K562 (cell line): Measurements from ENCODE around the gene SPATA24. TPM values are rescaled to one million over a fixed set of nuclear protein-coding genes. Genes with fewer than 3 reads are reported as not detected.
A peak's percentile ranks its signal among the peaks of the same experiment; 100 is the strongest.

ENCODE experiments used
- ATF1 ChIP-seq, 2 experiments: fragments of 450-650 bp in 1 of 2; IDR thresholded peaks; 2 replicates each; pipeline ENCODE4 v1.6.1; 2016; ENCODE audit warnings: missing compliant biosample characterization in 1 of 2, missing genetic modification characterization in 1 of 2
- BACH1 ChIP-seq: fragments of 200-800 bp; sonication (Bioruptor generic); IDR thresholded peaks from 2 replicates; pipeline ENCODE4 v1.6.1; 2016; ENCODE audit warnings: missing genetic modification characterization, missing compliant biosample characterization
- CREBBP ChIP-seq: IDR thresholded peaks from one replicate; pipeline ENCODE4 v1.6.1; 2012; ENCODE audit warnings: low read depth, mild to moderate bottlenecking, control low read depth, inconsistent platforms, low read length
- GTF2F1 ChIP-seq: IDR thresholded peaks from 2 replicates; pipeline ENCODE4 v1.6.1; 2011; ENCODE audit warnings: low read depth, low read length, improper control_type of control experiment
- IRF2 ChIP-seq: sonication (generic); formaldehyde crosslinking; IDR thresholded peaks from 2 replicates; pipeline ENCODE4 v1.8.1; 2022; ENCODE audit warnings: mild to moderate bottlenecking, missing genetic modification reagents
- KLF16 ChIP-seq: IDR thresholded peaks from 2 replicates; pipeline ENCODE4 v1.6.1; 2016; ENCODE audit warnings: antibody characterized with exemption
- LARP7 ChIP-seq: fragments of 450-650 bp; IDR thresholded peaks from 2 replicates; pipeline ENCODE4 v1.6.1; 2016
- NONO ChIP-seq, 2 experiments: fragments of 200-400 bp in 1 of 2; fragments of 450-650 bp in 1 of 2; formaldehyde crosslinking in 1 of 2; IDR thresholded peaks; 2 replicates each; pipeline ENCODE4 v1.6.1; 2017; ENCODE audit warnings: low read depth in 2 of 2, mild to moderate bottlenecking in 2 of 2, moderate library complexity in 2 of 2, low read length in 1 of 2
- PHF20 ChIP-seq: fragments of 450-650 bp; IDR thresholded peaks from 2 replicates; pipeline ENCODE4 v1.6.1; 2018; ENCODE audit not compliant: partially characterized antibody
- RBM22 ChIP-seq: fragments of 200-400 bp; formaldehyde crosslinking; IDR thresholded peaks from 2 replicates; pipeline ENCODE4 v1.6.1; 2018; ENCODE audit warnings: low read length, low read depth; ENCODE audit not compliant: poor library complexity, severe bottlenecking
- RFX5 ChIP-seq: IDR thresholded peaks from 2 replicates; pipeline ENCODE4 v1.6.1; 2011; ENCODE audit warnings: low read depth, mild to moderate bottlenecking, improper control_type of control experiment, low read length
- TRIM24 ChIP-seq, 2 experiments: fragments of 450-650 bp; IDR thresholded peaks; 2 replicates each; pipeline ENCODE4 v1.6.1; 2016
- XRCC4 ChIP-seq: IDR thresholded peaks from one replicate; pipeline ENCODE4 v1.6.1; 2011; ENCODE audit not compliant: insufficient read depth, insufficient read length; ENCODE audit errors: extremely low read depth
- ZNF12 ChIP-seq: sonication (generic); formaldehyde crosslinking; IDR thresholded peaks from 2 replicates; pipeline ENCODE4 v1.4.0; 2020; ENCODE audit warnings: mild to moderate bottlenecking, missing genetic modification reagents
- ZNF146 ChIP-seq: IDR thresholded peaks from one replicate; pipeline ENCODE4 v1.6.1; 2018; ENCODE audit warnings: missing compliant biosample characterization; ENCODE audit not compliant: unreplicated experiment
- ZNF75A ChIP-seq: fragments of 450-650 bp; formaldehyde crosslinking; IDR thresholded peaks from 2 replicates; pipeline ENCODE4 v1.4.0; 2020; ENCODE audit warnings: mild to moderate bottlenecking
- polyA plus RNA-seq, 8 experiments: library from polyadenylated mRNA; depleted of rRNA in 4 of 8; stranded (reverse) in 5 of 8; unstranded in 3 of 8; fragments of >200 nt; fragmentation: Nextera tagmentation in 2 of 8; fragmentation: Illumina TruSeq in 1 of 8; extraction: Ambion mirVana in 2 of 8; extraction: Trizol in 1 of 8; gene quantifications; 2 replicates each; pipeline versions ENCODE4 v1.2.1 to v1.2.3, GENCODE V29; 2011 to 2014; ENCODE audit warnings: inconsistent platforms in 1 of 8, missing spikeins in 1 of 8
- total RNA-seq, 7 experiments: library from RNA; depleted of rRNA in 6 of 7; stranded (reverse); fragments of >200 nt in 6 of 7; fragmentation: Illumina TruSeq in 2 of 7; extraction: Trizol in 2 of 7; gene quantifications; 2 replicates each; pipeline versions ENCODE4 v1.2.1 to v1.2.3, GENCODE V29; 2011 to 2021; ENCODE audit warnings: low replicate concordance in 1 of 7
- TF ChIP-seq, protein P1 (sequence below), 3 experiments: IDR thresholded peaks in 2 of 3; conservative IDR thresholded peaks in 1 of 3; 2 replicates each; pipeline ENCODE4 v1.5.1; 2011 to 2012; ENCODE audit warnings: low read length in 3 of 3, mild to moderate bottlenecking in 3 of 3, control low read depth in 2 of 3, improper control_type of control experiment in 1 of 3, inconsistent platforms in 1 of 3, low read depth in 1 of 3, mixed read lengths in 1 of 3, moderate library complexity in 1 of 3; ENCODE audit not compliant: insufficient read depth in 2 of 3
- TF ChIP-seq, protein P2 (sequence below): fragments of 250-450 bp; sonication (Bioruptor Pico); IDR thresholded peaks from 2 replicates; pipeline ENCODE4 v1.6.1; 2021; ENCODE audit warnings: mild to moderate bottlenecking
- TF ChIP-seq, protein P3 (sequence below): fragments of 450-650 bp; IDR thresholded peaks from one replicate; pipeline ENCODE4 v1.6.1; 2018; ENCODE audit warnings: mild to moderate bottlenecking, moderate library complexity; ENCODE audit not compliant: partially characterized antibody
- TF ChIP-seq, protein P4 (sequence below): fragments of 450-650 bp; IDR thresholded peaks from 2 replicates; pipeline ENCODE4 v1.6.1; 2016; ENCODE audit warnings: borderline replicate concordance

SPATA24 gene
- total and polyA plus RNA-seq, 9 of the 15 experiments (the other 6 are each of a cell fraction or from before 2014, with no cell fraction given) = 4.1 to 12.6 (median 8.0) TPM

DNA sequence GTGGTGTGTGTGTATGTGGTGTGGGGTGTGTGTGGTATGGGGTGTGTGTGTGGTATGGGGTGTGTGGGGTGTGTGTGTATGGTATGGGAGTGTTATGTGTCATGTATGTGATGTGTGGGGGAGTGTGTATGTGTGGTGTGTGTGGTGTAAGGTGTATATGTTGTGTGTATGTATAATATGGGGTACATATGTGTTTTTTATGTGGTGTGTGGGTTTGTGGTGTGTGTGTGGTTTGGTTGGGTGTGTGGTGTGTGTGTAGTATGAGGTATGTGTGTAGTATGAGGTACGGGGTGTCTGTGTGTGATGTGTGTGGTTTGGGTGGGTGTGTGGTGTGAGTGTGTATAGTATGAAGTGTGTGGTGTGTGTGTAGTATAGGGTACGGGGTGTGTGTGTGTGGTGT lies 47.3 kb upstream of the SPATA24 start (continued):
- TF ChIP-seq ZNF75A (no peak), IRF2 (CRISPR knock-in tag) (no peak), ZNF146 (CRISPR knock-in tag) (no peak), CREBBP (no peak), NONO (IDR thresholded peaks at IDR 0.05; ENCODE audit: low read depth in 2 of 2, low read length in 1 of 2) (no peak), RFX5 (no peak), ATF1 (CRISPR knock-in tag; IDR thresholded peaks at IDR 0.05) (no peak), ATF1 (tag; IDR thresholded peaks at IDR 0.05) (no peak), GTF2F1 (no peak), BACH1 (no peak), RBM22 (no peak), KLF16 (no peak), PHF20 (peak; percentile 23), TRIM24 (IDR thresholded peaks at IDR 0.05) (0 out of 4 replicates have a peak, but pooled peaks of 1 of the 2 experiments have one; percentile 5), ZNF12 (CRISPR knock-in tag) (no peak), LARP7 (no peak), XRCC4 (no peak)
- TF ChIP-seq, protein P1, sequence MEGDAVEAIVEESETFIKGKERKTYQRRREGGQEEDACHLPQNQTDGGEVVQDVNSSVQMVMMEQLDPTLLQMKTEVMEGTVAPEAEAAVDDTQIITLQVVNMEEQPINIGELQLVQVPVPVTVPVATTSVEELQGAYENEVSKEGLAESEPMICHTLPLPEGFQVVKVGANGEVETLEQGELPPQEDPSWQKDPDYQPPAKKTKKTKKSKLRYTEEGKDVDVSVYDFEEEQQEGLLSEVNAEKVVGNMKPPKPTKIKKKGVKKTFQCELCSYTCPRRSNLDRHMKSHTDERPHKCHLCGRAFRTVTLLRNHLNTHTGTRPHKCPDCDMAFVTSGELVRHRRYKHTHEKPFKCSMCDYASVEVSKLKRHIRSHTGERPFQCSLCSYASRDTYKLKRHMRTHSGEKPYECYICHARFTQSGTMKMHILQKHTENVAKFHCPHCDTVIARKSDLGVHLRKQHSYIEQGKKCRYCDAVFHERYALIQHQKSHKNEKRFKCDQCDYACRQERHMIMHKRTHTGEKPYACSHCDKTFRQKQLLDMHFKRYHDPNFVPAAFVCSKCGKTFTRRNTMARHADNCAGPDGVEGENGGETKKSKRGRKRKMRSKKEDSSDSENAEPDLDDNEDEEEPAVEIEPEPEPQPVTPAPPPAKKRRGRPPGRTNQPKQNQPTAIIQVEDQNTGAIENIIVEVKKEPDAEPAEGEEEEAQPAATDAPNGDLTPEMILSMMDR (IDR thresholded peaks at IDR 0.05 in 2 of 3, conservative IDR thresholded peaks at IDR 0.05 in 1 of 3; ENCODE audit: insufficient read depth in 2 of 3, low read depth in 1 of 3, low read length in 3 of 3) = no peak
- TF ChIP-seq, protein P2, sequence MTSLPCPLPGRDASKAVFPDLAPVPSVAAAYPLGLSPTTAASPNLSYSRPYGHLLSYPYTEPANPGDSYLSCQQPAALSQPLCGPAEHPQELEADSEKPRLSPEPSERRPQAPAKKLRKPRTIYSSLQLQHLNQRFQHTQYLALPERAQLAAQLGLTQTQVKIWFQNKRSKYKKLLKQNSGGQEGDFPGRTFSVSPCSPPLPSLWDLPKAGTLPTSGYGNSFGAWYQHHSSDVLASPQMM (CRISPR knock-in tag) = no peak
- TF ChIP-seq, protein P3, sequence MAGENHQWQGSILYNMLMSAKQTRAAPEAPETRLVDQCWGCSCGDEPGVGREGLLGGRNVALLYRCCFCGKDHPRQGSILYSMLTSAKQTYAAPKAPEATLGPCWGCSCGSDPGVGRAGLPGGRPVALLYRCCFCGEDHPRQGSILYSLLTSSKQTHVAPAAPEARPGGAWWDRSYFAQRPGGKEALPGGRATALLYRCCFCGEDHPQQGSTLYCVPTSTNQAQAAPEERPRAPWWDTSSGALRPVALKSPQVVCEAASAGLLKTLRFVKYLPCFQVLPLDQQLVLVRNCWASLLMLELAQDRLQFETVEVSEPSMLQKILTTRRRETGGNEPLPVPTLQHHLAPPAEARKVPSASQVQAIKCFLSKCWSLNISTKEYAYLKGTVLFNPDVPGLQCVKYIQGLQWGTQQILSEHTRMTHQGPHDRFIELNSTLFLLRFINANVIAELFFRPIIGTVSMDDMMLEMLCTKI = no peak
- TF ChIP-seq, protein P4, sequence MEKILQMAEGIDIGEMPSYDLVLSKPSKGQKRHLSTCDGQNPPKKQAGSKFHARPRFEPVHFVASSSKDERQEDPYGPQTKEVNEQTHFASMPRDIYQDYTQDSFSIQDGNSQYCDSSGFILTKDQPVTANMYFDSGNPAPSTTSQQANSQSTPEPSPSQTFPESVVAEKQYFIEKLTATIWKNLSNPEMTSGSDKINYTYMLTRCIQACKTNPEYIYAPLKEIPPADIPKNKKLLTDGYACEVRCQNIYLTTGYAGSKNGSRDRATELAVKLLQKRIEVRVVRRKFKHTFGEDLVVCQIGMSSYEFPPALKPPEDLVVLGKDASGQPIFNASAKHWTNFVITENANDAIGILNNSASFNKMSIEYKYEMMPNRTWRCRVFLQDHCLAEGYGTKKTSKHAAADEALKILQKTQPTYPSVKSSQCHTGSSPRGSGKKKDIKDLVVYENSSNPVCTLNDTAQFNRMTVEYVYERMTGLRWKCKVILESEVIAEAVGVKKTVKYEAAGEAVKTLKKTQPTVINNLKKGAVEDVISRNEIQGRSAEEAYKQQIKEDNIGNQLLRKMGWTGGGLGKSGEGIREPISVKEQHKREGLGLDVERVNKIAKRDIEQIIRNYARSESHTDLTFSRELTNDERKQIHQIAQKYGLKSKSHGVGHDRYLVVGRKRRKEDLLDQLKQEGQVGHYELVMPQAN = peak; percentile 28; the same call in 1 of the 2 replicates
